Neural progenitor cell (in vitro differentiated cells): Measurements from ENCODE around the gene RNF145. TPM values are rescaled to one million over a fixed set of nuclear protein-coding genes. Genes with fewer than 3 reads are reported as not detected.

ENCODE experiments used
- DNase-seq: peaks from one replicate; pipeline ENCODE4 v3.0.0-alpha.2; 2016; ENCODE audit warnings: low spot score
- H2AFZ ChIP-seq: fragments of 200-600 bp; sonication (generic); replicated peaks from 2 replicates; pipeline ENCODE4 v1.6.1; 2016; ENCODE audit warnings: antibody characterized with exemption
- H3F3A ChIP-seq: fragments of 200-600 bp; sonication (generic); 2 replicates; pipeline ENCODE4 v1.6.1; 2016; ENCODE audit warnings: antibody characterized with exemption, low read depth
- H3K27ac ChIP-seq: fragments of 200-600 bp; sonication (generic); 2 replicates; pipeline ENCODE4 v1.5.1; 2016; ENCODE audit warnings: mild to moderate bottlenecking
- H3K27me3 ChIP-seq: fragments of 200-600 bp; sonication (generic); 2 replicates; pipeline ENCODE4 v1.6.1; 2016; ENCODE audit warnings: mild to moderate bottlenecking, moderate library complexity
- H3K36me3 ChIP-seq: fragments of 200-600 bp; sonication (generic); 2 replicates; pipeline ENCODE4 v1.5.1; 2016
- H3K4me1 ChIP-seq: fragments of 200-600 bp; sonication (generic); 2 replicates; pipeline ENCODE4 v1.6.1; 2016; ENCODE audit warnings: mixed run types
- H3K4me2 ChIP-seq: fragments of 200-600 bp; sonication (generic); 2 replicates; pipeline ENCODE4 v1.6.1; 2016
- H3K4me3 ChIP-seq: fragments of 200-600 bp; sonication (generic); 2 replicates; pipeline ENCODE4 v1.5.1; 2016
- H3K79me2 ChIP-seq: fragments of 200-600 bp; sonication (generic); 2 replicates; pipeline ENCODE4 v1.6.1; 2016; ENCODE audit warnings: low read depth
- H3K9ac ChIP-seq: fragments of 200-600 bp; sonication (generic); 2 replicates; pipeline ENCODE4 v1.6.1; 2016
- H3K9me3 ChIP-seq: fragments of 200-600 bp; sonication (generic); 2 replicates; pipeline ENCODE4 v1.5.1; 2016; ENCODE audit warnings: low read depth
- H4K20me1 ChIP-seq: fragments of 200-600 bp; sonication (generic); 2 replicates; pipeline ENCODE4 v1.6.1; 2016; ENCODE audit warnings: low read depth
- H3K27ac Mint-ChIP-seq: 3 replicates; pipeline ENCODE4 v1.8.0; 2021; ENCODE audit warnings: mixed read lengths
- H3K27me3 Mint-ChIP-seq: 2 replicates; pipeline ENCODE4 v1.8.0; 2022; ENCODE audit warnings: low read depth, mild to moderate bottlenecking, inconsistent platforms, moderate library complexity, mixed read lengths; ENCODE audit not compliant: insufficient read depth
- H3K36me3 Mint-ChIP-seq: 3 replicates; pipeline ENCODE4 v1.8.0; 2021; ENCODE audit warnings: mixed read lengths
- H3K4me1 Mint-ChIP-seq: 3 replicates; pipeline ENCODE4 v1.8.0; 2021; ENCODE audit warnings: mixed read lengths
- H3K4me3 Mint-ChIP-seq: 3 replicates; pipeline ENCODE4 v1.8.0; 2021; ENCODE audit warnings: mild to moderate bottlenecking, moderate library complexity, mixed read lengths
- H3K9me3 Mint-ChIP-seq: 3 replicates; pipeline ENCODE4 v1.8.0; 2020; ENCODE audit warnings: mixed read lengths
- EZH2 ChIP-seq: fragments of 200-600 bp; sonication (generic); IDR thresholded peaks from 2 replicates; pipeline ENCODE4 v1.6.1; 2017; ENCODE audit warnings: antibody characterized with exemption, mild to moderate bottlenecking, moderate library complexity
- EZH2phosphoT487 ChIP-seq: fragments of 200-600 bp; sonication (generic); IDR thresholded peaks from 2 replicates; pipeline ENCODE4 v1.6.1; 2017; ENCODE audit warnings: antibody characterized with exemption
- total RNA-seq: library from RNA; depleted of rRNA; stranded (reverse); fragments of >200 nt; gene quantifications from 2 replicates; pipeline ENCODE4 v1.2.3, GENCODE V29; 2015; ENCODE audit warnings: low replicate concordance
- TF ChIP-seq, protein P1 (sequence below): fragments of 200-600 bp; sonication (generic); IDR thresholded peaks from 2 replicates; pipeline ENCODE4 v1.5.1; 2017; ENCODE audit warnings: antibody characterized with exemption, mild to moderate bottlenecking

Gene RNF145, protein sequence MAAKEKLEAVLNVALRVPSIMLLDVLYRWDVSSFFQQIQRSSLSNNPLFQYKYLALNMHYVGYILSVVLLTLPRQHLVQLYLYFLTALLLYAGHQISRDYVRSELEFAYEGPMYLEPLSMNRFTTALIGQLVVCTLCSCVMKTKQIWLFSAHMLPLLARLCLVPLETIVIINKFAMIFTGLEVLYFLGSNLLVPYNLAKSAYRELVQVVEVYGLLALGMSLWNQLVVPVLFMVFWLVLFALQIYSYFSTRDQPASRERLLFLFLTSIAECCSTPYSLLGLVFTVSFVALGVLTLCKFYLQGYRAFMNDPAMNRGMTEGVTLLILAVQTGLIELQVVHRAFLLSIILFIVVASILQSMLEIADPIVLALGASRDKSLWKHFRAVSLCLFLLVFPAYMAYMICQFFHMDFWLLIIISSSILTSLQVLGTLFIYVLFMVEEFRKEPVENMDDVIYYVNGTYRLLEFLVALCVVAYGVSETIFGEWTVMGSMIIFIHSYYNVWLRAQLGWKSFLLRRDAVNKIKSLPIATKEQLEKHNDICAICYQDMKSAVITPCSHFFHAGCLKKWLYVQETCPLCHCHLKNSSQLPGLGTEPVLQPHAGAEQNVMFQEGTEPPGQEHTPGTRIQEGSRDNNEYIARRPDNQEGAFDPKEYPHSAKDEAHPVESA
- 65.2 and 80.0 TPM in 2 replicates for total RNA-seq

DNA sequence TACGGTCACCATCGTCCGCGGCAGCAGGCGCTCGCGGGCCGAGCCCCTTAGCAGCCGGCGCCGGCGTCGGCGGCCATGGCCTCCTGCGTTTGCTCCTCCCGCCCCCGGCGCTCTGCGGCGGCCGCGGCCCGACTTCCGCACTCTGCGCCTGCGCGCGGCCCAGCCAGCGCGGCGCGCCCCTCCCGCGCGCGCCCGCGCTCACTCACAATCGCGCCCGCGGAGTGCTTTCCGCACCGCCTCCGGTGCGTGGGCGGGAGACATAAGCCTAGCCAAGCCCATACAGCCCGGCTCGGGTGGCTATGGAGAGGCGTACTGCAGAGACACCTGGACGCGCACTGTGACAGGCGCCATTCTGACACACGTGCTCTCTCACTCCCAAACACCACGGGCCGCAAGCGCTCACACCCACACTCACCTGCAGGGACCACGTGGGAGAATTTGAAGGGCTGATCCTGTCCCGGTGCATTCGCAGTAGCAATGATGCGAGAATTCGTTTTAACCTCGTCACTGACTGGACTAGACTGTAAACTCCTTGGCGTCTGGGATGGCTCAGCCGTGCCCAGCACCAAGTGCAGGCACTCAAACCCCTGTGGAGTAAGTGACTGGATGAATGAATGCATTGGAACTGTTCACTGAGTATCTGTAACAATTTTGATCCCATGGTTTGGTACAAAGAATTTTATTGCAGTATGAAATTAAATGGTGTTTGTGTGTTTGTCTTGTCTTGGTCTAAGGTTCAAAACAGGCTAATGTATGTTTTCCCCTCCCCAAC, at the start of gene RNF145:
RNF145 (minus strand) TSS at position 116 of the 772 bp plus-strand sequence. CDS start 5,936 bp downstream, outside the sequence.
- peak within 1 kb of the TSS; percentile 94 for H2AFZ ChIP-seq
- Mint-ChIP-seq H3K36me3 (no peaks in the 10 kb centered on the region), H3K27me3 (peaks cover 6% of the 10 kb centered on the region), H3K4me3 (peak within 1 kb of the TSS; percentile 98), H3K27ac (peak within 1 kb of the TSS; percentile 100), H3K9me3 (no peaks in the 10 kb centered on the region), H3K4me1 (peaks cover 51% of the 10 kb centered on the region)
- peaks cover 18% of the 10 kb centered on the region for H3F3A ChIP-seq
- H3K9ac ChIP-seq, result peak within 1 kb of the TSS; percentile 70
- no peaks in the 10 kb centered on the region for H3K36me3 ChIP-seq
- H3K4me3 ChIP-seq, result peak within 1 kb of the TSS; percentile 93
- DNase-seq, result peak; percentile 87
- TF ChIP-seq, protein P1, sequence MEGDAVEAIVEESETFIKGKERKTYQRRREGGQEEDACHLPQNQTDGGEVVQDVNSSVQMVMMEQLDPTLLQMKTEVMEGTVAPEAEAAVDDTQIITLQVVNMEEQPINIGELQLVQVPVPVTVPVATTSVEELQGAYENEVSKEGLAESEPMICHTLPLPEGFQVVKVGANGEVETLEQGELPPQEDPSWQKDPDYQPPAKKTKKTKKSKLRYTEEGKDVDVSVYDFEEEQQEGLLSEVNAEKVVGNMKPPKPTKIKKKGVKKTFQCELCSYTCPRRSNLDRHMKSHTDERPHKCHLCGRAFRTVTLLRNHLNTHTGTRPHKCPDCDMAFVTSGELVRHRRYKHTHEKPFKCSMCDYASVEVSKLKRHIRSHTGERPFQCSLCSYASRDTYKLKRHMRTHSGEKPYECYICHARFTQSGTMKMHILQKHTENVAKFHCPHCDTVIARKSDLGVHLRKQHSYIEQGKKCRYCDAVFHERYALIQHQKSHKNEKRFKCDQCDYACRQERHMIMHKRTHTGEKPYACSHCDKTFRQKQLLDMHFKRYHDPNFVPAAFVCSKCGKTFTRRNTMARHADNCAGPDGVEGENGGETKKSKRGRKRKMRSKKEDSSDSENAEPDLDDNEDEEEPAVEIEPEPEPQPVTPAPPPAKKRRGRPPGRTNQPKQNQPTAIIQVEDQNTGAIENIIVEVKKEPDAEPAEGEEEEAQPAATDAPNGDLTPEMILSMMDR, result no peak
- TF ChIP-seq EZH2, result no peak
- no peak for TF ChIP-seq EZH2phosphoT487
- peak within 1 kb of the TSS; percentile 84 for H3K27ac ChIP-seq
- H3K4me1 ChIP-seq, result peaks cover 32% of the 10 kb centered on the region
- H4K20me1 ChIP-seq, result peaks cover 24% of the 10 kb centered on the region
- H3K79me2 ChIP-seq, result peaks cover 46% of the 10 kb centered on the region
- H3K27me3 ChIP-seq, result no peaks in the 10 kb centered on the region
- H3K9me3 ChIP-seq, result no peaks in the 10 kb centered on the region
- peak within 1 kb of the TSS; percentile 98 for H3K4me2 ChIP-seq

DNA sequence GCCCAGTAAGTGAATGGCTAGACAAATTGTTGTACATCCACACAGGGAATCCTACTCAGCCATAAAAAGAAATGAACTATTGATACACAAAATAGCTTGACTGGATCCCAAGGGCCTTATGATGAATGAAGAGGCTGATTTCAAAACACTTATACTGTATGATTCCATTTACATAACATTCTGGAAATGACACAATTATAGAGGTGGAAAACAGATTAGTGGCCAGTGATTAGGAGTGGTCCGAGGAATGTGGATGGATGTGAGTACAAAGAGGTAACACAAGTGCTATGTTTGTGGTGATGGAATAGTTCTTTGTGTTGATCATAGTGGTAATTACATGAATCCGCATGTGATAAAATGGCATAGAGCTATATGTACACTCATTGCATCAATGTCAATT, 49.0 kb upstream of the RNF145 start:
- H3K4me3 Mint-ChIP-seq, result no peak overlapping the region
- H3K4me2 ChIP-seq, result no peak overlapping the region

DNA sequence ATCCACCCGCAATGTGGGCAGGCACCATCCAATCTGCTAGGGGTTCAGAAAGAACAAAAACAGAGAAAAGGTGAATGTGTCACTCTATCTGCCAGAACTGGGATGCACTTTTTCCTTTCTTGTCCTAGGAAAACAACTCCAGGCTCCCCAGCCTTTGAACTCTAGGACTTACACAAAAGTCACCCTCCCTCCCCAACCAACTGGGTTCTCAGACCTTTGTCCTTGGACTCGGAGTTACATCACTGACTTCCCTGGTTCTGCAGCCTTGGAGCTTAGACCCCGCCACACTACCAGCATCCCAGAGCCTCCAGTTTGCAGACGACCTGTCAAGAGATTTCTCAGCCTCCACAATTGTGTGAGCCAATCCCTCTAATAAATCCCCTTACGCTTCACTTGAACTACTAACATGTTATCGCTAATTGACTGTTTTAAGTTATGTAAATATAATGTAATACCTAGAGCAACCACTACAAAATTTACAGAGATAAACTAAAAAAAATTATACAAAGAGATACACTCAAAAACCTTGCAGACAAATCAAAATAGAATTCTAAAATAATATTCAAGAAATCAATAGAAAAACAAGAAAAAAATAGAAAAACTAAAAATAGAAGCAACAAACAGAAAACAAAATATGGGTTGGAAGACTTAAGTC, 48.4 kb upstream of the RNF145 start:
- no peaks in the 10 kb centered on the region for H3K36me3 Mint-ChIP-seq
- no peak for TF ChIP-seq EZH2
- TF ChIP-seq EZH2phosphoT487, result no peak
- TF ChIP-seq, protein P1, result no peak

More for the DNA sequence above, 49.0 kb upstream of the RNF145 start:
- no peak overlapping the region for H2AFZ ChIP-seq
- Mint-ChIP-seq H3K4me1 (peaks cover 6% of the 10 kb centered on the region), H3K27ac (no peak overlapping the region), H3K36me3 (no peaks in the 10 kb centered on the region), H3K27me3 (no peaks in the 10 kb centered on the region), H3K9me3 (no peaks in the 10 kb centered on the region)
- H3K27me3 ChIP-seq, result peaks cover 81% of the 10 kb centered on the region
- TF ChIP-seq, protein P1, result no peak
- TF ChIP-seq EZH2 (no peak), EZH2phosphoT487 (no peak)
- H3K27ac ChIP-seq, result no peak overlapping the region
- no peaks in the 10 kb centered on the region for H3K9me3 ChIP-seq
- no peaks in the 10 kb centered on the region for H3K4me1 ChIP-seq
- H3K36me3 ChIP-seq, result no peaks in the 10 kb centered on the region
- H3K9ac ChIP-seq, result no peak overlapping the region
- no peak overlapping the region for H3K4me3 ChIP-seq
- no peak for DNase-seq
- H3K79me2 ChIP-seq, result peaks cover 7% of the 10 kb centered on the region
- H3F3A ChIP-seq, result no peaks in the 10 kb centered on the region
- H4K20me1 ChIP-seq, result no peaks in the 10 kb centered on the region

More for the DNA sequence above, 48.4 kb upstream of the RNF145 start:
- no peaks in the 10 kb centered on the region for H4K20me1 ChIP-seq
- no peak overlapping the region for H3K4me3 ChIP-seq
- H3K9me3 ChIP-seq, result no peaks in the 10 kb centered on the region
- H3K4me1 ChIP-seq, result no peaks in the 10 kb centered on the region
- H3K36me3 ChIP-seq, result no peaks in the 10 kb centered on the region
- H3K4me1 Mint-ChIP-seq, result peaks cover 4% of the 10 kb centered on the region
- H3K4me2 ChIP-seq, result no peak overlapping the region
- H3K79me2 ChIP-seq, result peaks cover 5% of the 10 kb centered on the region
- peak; percentile 6 for DNase-seq
- H3K27ac Mint-ChIP-seq, result no peak overlapping the region
- no peaks in the 10 kb centered on the region for H3K9me3 Mint-ChIP-seq
- H3F3A ChIP-seq, result no peaks in the 10 kb centered on the region
- H3K27ac ChIP-seq, result no peak overlapping the region
- H3K9ac ChIP-seq, result no peak overlapping the region
- H3K27me3 ChIP-seq, result peaks cover 87% of the 10 kb centered on the region
- no peaks in the 10 kb centered on the region for H3K27me3 Mint-ChIP-seq
- no peak overlapping the region for H3K4me3 Mint-ChIP-seq
- no peak overlapping the region for H2AFZ ChIP-seq
